GM21360 (cell line): Measurements from ENCODE around the gene LYSET.
A peak's percentile ranks its signal among the peaks of the same experiment; 100 is the strongest.
"Not testable (repeated sequence)": the region's sequence is repeated elsewhere in the genome, so short reads cannot be mapped to it uniquely, and the experiment has no call there.

Experiments
- ATAC-seq: cut with Tn5 transposase; IDR thresholded peaks from one replicate; pipeline ENCODE4 v1.9.1; 2021; ENCODE audit warnings: mild to moderate bottlenecking, moderate library complexity; ENCODE audit not compliant: unreplicated experiment

The LYSET gene

GRCh38 chr14:93214598-93214997, 29.5 kb downstream of the LYSET start:
- no peak for ATAC-seq

GRCh38 chr14:93219103-93219726, 34.1 kb downstream of the LYSET start:
- ATAC-seq = peak; percentile 54

DNA sequence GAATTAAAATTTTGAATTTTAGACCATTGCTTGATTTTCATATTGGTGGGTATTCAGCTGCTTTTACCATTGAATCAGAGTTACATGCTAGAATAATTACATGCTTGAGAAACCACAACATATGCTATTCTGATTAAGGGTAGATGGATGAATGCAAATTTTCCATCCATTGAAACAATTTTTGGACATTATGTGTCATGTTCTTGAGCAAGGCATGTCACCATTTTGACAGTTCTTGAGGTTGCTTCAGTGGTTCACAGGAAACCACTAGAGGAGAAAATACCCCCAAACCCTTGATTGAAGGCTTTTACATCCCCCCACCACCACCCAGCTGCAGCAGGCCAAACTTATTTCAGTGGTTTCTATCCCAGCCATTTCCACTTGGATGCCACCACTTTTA, 35.4 kb downstream of the LYSET start:
- ATAC-seq = no peak

DNA sequence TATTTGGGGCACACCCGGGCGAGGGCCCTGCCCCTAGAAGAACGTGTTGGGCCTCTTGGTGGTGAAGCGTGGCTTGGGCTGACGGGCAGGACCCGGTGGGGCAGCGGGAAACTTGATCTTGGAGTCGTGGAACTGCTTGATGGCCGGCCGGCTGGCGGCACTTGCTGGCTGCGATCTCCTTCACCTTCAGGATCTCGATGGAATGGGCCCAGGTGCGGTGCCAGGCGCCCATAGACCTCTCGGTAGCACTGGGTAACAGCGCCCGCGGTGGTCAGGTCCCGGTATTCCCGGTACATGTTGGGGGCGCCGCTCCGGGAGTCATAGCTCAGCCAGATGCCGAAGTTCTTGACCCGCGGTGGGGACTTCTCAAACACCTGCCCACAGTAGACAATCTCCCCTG, 38.4 kb downstream of the LYSET start:
- no peak for ATAC-seq

DNA sequence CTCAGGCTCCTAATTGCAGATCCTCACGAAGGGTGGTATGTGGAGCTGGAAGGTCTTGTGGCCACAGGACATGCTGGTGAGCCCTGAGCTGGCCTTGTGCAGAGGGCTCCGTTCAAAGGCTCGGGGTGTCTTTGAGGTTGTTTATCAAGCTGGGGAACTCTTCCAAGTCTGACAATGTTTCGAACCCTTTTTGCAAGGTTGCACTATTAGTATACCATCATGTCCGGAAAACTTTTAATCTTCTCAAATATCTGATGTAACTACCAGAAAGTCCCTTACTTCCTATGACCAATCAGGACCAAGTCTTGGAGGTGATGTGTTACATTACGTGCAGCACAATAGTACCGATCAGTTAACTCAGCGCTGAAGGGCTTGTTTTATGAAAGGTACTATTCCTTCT, 43.4 kb downstream of the LYSET start:
- no peak for ATAC-seq

DNA sequence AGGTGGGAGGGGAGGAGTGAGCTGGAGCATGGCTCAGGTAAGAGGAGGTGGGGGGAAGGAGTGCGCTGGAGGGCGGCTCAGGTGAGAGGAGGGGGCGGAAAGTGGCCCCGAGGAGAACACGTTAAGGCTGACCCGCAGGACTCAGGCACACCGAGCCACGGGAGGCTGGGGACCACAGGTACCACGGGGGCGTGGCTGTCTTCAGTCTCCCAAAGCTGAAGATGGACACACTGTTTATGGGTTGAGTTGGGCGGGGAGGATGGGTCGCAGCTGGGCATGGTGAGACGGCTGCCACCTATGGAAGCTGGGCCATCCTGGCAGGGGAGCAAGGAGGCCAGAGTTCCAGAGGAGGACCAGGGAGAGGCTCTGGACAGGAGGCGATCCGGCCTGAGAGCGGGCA, 45.4 kb downstream of the LYSET start:
- no peak for ATAC-seq

DNA sequence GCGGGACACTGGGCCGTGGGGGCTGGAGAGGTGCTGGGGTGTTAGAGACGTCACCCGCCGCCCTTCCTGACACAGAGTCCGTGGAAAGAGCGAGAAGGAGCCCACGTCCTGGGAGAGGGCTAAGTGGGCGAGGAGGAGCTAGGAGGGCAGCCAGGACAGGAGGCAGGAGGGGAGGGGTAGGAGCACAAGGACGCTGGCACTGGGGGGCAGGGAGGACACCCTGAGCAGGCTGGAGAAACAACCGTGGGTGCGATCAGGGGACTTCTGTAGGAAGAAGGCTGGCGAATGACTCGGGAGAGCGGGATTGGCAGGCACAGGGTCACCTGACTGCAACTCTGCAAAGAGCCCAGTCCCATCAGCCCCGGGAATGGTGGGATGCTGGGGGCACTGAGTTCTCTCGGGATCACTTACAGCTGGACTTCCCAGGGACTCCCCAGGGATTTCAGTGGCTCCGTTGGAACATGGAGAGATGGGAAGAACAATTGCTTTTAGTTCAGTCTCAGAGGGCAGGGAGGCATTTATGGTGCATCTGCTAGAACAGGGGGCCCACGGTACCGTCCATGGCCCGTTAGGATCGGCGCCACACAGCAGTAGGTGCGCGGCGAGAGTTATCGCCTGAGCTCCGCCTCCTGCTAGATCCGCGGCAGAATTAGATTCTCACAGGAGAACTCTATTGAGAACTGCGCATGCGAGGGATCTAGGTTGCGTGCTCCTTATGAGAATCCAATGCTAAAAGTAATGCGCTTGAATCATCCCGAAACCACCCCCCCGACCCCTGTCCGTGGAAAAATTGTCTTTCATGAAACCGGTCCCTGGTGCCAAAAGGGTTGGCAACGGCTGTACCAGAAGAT, 46.2 kb downstream of the LYSET start:
- ATAC-seq = no peak

DNA sequence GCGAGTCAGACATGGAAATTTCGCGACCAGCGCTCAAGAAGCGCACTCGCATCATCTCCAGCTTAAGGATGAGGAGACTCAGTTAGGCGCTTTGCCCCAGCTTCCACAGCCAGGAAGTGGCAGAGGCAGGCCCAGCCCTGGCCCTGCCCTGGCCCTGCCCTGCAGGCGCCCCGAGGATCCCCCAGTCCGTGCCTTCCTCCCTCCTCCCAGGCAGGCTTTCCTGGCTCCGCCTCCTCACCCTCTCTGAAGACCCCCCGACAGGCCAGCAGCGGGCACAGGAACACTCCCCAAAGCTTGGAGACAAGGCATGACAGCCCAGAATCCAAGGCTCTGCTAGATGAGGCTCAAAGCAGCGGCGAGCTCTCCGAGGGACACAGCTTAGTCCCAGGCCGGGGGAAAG, 47.0 kb downstream of the LYSET start:
- no peak for ATAC-seq

- ATAC-seq = not testable (repeated sequence)
These were observed 48.0 kb downstream of the LYSET start for GRCh38 chr14:93233078-93233477.

DNA sequence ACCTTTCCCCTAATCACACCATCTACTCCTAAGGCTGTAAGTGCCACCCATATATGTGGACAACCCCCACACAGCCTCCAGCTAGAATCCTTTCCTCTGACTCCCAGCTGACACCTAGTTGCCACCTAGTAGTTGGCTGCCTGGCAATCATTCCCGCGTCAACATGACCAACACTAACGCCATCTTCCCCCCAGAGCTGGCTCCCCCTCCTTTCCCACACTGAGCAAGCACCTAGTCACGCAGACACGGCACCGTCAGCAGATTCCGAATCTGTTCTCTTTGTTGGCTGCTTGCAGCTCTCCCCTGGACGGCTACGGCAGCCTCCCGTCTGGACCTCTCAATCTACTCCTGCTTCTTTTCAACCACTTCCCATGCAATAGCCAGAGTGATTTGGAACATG, 49.7 kb downstream of the LYSET start:
- no peak for ATAC-seq
